Putamen (tissue), 1 donor: ENCODE measurements around the gene ADAMTS15.

Source experiments
- DNase-seq: peaks from one replicate; pipeline ENCODE4 v3.0.0-alpha.2; 2016; ENCODE audit warnings: low spot score

The ADAMTS15 gene

DNA sequence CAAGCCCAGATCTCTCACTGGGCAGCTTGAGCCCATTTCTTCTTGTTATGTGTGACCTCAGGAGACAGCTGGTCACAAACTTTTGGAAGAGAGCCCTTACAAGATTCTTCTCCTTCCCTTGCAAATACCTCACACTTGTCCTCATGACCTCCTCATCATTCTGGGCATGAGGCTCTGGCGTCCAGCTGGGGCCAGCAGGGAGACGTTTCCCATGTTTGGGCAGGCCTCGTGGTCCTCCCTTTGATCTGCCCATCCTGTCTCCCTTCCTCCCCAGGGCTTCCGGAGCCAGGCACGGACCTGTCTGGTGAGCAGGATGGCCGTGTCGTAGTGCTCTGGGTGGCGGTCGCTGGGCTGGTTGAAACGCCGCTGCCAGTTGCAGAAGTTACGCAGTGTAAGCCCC is 29.7 kb upstream of the ADAMTS15 start:
- no peak for DNase-seq

- DNase-seq: no peak
Observed at GRCh38 chr11:130420478-130421198, 27.8 kb upstream of the ADAMTS15 start.

DNA sequence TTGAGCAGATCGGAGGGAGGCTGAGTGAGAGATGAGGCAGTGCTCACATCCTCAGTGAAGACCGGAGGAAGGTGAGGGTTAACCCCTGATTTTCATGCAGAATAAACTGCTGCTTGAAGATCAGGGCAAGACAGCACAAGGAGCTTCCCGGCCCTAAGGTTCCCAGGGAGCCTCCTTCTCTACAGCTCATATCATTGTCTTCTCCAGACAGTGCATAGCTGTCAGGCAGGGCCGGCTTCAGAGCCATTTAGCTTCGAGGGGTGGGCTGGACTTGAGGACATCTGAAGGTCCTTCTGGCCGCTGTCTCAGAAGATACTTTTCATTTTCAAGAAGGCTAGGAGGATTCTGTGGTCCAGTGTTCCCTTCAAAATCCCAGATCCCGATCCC is 27.3 kb upstream of the ADAMTS15 start:
- DNase-seq: no peak

DNA sequence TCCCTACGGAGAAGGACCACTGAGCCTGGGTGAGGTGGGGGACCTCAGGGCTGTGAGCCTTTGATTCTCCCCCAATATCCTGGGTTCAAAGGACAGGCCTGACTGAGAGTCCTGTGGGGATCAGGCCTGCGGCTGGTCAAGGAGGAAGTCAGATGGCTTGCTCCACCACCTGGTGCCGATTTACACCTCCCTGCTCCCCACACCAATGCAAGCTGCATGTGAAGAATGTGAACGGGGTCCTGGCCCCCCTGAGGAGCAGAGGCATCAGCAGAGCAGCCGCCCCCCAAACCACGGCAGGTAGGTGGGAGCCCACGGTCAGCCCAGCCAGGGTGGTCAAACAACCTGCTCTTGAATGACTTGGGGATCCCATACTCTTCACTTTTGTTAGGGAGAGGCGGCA is 26.7 kb upstream of the ADAMTS15 start:
- no peak for DNase-seq

DNA sequence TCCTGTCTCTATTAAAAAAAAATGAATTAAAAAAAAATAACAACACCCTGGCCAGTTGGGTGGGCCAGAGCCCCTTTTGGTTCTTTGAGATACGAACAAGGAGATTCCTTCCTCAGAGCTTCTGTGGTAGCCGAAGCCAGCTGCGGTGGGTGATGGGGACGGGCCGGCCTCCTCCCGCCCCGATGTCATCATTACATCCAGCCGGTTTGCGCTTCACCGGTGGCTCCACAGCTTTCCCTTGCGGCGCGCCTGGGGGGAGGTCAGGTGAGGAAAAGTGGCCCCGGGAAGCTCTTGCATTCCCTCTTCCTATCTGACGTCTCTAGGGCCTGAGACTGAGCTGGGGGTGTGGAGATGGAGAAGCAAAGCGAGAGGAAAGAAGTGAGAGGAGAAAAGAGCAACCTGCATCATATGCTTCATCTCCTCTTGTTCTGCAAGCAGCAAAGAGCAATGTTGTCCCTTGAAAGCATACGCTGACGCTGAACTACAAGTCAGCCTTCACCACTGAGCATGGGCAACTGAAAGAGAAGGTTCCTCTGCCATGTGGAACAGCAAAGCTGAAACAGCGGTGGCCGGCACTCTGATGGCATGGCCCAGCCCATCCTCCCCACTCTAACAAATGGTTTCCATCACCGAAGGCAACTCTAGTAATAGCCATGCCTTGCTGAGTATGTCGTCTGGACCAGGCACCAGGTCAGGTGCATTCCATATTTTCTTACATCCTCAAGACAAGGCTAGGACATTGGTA is 26.0 kb upstream of the ADAMTS15 start:
- no peak for DNase-seq

DNA sequence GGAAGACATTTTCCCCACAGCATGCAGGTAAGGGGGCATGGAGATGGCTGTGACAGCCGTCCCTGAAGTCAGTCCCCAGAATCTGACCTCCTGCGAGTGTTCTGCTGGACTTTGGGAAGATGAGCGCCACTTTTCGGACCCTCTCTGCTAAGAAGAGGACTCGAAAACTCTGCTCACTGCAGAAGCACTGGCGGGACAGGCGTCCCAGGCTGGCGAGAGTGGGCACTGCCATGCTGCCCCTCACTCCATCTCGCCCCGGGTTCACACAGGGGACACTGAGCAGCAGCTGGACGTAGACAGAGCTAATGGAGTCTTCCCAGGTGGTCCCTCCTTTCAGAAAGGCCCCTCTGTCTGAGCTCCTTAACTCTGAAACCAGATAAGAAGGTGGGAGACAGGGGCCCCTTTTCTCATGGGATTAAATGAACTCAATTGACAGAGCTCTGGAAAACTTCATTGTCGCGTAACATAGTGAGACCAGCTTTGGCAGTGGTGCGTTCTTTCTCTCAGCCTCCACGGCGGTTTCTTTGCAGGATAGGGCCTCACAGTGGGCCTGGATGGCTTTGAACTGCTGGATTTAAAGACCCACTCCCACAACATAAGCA is 24.8 kb upstream of the ADAMTS15 start:
- no peak for DNase-seq

DNA sequence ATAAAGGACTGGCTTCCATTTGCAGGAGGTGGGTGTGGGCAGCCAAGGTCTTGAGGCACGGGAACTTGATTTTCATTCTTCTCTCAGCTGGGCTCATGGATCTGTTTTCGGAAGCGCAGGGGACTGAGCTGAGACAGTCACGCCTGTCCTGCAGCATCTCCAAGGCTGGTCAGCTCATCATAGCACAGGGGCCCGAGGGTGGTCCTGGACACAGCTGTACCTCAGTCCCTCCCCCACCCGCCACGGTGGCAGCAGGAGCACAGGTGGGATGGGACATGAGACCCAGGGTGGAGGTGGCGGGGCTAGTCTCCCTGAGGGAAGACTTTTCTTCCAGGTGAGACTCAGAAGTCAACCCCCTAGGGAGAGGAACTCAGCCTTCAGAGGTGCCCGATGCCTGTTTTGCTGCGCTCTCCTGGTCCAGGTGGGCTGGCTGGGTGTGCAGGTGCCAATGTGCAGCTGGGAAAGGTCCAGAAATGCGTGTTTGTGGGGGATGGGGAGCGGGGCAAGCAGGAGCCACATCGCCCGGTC is 23.8 kb upstream of the ADAMTS15 start:
- no peak for DNase-seq

GRCh38 chr11:130425156-130425555 is 23.3 kb upstream of the ADAMTS15 start:
- DNase-seq: no peak

DNA sequence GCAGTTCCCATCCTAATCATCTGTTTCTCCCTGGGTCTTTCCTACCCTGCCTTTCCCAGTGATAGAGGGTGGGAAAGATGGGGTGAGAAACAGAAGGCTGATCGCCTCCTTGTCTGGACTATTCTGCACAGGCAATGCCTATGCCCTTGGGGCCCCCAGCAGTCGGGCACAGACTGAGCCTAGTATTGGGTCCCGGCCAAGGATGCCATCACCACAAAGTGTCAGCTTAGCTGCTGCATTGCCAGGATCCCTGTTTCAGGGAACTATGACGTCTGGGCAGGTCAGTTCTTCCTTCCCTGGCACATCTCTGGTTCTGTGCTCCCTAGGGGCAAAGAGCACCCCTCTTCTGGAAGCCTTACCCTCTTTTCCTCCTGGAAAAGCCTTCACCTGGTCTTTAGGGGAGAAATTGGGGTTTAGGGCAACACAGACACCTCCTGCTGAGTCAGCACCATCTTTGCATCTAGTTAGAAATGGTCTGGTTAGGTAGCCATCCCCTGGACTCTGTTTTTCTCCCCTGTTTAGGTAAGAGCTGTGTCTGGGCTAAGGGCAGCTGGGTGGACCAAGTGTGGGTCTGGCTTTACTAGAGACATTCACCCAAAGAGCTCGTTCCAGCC is 22.1 kb upstream of the ADAMTS15 start:
- peak; percentile 63 for DNase-seq

DNA sequence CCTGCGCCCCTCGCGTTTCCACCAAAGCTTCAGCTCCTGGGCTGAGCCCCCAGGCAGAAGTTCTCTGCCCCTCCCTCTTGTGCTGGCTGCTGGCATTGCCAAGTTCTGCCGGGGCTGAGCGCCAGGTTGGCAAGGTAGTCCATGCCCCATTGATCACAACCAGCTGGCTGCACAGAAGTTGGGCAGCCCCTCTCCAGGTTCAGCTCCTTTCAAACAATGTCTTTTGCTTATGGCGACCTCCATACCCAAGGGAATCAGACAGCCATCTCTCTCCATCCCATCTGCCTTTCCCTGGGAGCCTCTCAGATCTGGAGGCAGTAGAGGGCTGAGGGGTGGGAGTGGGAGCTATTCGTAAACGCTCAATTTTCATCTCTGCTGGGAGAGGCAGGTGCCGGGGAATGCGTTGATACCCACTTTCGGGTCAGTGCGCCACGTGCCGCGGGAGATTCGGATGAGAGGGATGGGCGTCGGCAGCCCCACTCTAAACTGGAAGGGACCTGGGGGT is 21.6 kb upstream of the ADAMTS15 start:
- no peak for DNase-seq

GRCh38 chr11:130427581-130428315 is 20.7 kb upstream of the ADAMTS15 start:
- DNase-seq: no peak

GRCh38 chr11:130428316-130429119 is 19.9 kb upstream of the ADAMTS15 start, which contains the start of gene ADAMTS8:
ADAMTS8 (minus strand) TSS chr11:130428609; CDS start chr11:130428286, 323 bp downstream.
- no peak for DNase-seq

DNA sequence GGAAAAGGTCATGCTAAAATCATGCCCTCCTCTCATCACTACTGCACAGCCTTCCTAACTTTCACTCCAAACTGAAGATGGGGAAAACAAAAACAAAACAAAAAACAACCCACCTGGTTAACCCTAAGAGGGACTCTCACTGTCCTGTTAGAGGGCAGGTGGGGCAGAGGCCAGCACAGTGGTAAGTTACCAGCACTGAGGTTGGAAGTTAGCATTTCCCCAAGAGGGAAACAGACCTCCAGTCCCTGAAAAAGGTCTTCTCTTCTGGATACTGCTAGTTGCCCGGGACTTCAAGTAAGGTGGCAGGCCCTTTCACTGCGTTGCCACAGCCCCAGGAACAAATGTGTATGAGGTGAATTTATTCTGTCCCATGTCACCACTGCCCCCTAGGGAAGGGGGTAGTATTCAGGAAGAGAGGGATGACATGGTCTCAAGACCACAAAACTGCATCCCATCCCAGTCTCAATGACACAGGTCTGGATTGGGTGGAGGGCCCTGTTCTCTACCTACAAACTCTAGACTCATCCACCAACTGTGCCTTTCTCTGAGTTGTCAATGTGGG is 19.2 kb upstream of the ADAMTS15 start:
- no peak for DNase-seq

DNA sequence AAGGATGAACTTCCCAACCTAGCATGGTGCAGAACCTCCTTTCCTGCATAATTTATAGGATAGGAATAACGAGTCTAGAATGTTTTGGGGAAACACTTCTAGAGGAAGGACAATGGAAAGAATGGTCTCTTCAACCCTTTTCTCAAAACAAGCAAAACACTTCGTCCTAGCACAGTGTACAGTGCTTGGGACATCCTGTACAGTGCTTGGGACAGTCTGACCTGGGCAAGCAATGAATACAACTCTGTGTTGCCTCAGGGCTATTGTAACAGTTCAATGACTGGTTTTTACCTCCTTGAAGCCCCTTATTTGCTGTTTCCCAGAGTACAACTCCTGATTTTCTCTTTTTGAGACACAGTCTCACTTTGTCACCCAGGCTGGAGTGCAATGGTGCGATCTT is 18.5 kb upstream of the ADAMTS15 start:
- no peak for DNase-seq

- no peak for DNase-seq
Observed at GRCh38 chr11:130431331-130431773, 17.1 kb upstream of the ADAMTS15 start.

- no peak for DNase-seq
Observed at GRCh38 chr11:130431801-130432200, 16.6 kb upstream of the ADAMTS15 start.

DNA sequence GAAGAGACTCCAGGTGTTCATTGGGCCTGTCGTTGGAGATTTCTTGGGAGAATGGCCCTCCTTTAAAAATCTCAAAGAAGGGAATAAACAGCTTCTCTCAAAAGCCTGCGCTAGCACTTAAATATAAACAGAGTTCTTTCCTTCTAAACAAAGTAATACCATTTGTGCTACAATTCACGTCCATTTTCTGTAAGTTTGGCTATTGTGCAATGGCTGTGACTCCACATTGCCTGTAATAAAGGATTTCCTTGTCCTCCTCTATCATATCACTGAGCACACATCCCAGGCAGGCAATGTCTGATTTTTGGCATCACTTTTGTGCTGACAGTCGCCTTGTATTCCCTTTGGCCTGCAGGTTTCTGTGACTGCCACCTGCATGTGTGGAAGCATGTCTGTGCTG is 15.1 kb upstream of the ADAMTS15 start:
- no peak for DNase-seq

GRCh38 chr11:130434521-130435223 is 13.8 kb upstream of the ADAMTS15 start:
- peak; percentile 85 for DNase-seq

GRCh38 chr11:130435671-130436070 is 12.8 kb upstream of the ADAMTS15 start:
- DNase-seq: no peak

GRCh38 chr11:130436171-130436570 is 12.3 kb upstream of the ADAMTS15 start:
- no peak for DNase-seq
